Retinal pigment epithelial cell (primary cell): ENCODE results near the gene DYNLRB1.

Experiments used
- DNase-seq: peaks from one replicate; pipeline ENCODE4 v3.0.0-alpha.2; 2010; ENCODE audit warnings: low read depth
- H3K4me3 ChIP-seq: 2 replicates; pipeline ENCODE4 v1.5.1; 2011; ENCODE audit warnings: mild to moderate bottlenecking, low read length, control low read depth, moderate library complexity
- TF ChIP-seq, protein P1 (sequence below): conservative IDR thresholded peaks from 2 replicates; pipeline ENCODE4 v1.5.1; 2011; ENCODE audit warnings: low read depth, low read length, control low read depth, inconsistent platforms

Gene DYNLRB1

GRCh38 chr20:34531608-34532265 is 15.5 kb downstream of the DYNLRB1 start:
- TF ChIP-seq, protein P1, sequence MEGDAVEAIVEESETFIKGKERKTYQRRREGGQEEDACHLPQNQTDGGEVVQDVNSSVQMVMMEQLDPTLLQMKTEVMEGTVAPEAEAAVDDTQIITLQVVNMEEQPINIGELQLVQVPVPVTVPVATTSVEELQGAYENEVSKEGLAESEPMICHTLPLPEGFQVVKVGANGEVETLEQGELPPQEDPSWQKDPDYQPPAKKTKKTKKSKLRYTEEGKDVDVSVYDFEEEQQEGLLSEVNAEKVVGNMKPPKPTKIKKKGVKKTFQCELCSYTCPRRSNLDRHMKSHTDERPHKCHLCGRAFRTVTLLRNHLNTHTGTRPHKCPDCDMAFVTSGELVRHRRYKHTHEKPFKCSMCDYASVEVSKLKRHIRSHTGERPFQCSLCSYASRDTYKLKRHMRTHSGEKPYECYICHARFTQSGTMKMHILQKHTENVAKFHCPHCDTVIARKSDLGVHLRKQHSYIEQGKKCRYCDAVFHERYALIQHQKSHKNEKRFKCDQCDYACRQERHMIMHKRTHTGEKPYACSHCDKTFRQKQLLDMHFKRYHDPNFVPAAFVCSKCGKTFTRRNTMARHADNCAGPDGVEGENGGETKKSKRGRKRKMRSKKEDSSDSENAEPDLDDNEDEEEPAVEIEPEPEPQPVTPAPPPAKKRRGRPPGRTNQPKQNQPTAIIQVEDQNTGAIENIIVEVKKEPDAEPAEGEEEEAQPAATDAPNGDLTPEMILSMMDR, result no peak
- H3K4me3 ChIP-seq, result no peak overlapping the region

DNA sequence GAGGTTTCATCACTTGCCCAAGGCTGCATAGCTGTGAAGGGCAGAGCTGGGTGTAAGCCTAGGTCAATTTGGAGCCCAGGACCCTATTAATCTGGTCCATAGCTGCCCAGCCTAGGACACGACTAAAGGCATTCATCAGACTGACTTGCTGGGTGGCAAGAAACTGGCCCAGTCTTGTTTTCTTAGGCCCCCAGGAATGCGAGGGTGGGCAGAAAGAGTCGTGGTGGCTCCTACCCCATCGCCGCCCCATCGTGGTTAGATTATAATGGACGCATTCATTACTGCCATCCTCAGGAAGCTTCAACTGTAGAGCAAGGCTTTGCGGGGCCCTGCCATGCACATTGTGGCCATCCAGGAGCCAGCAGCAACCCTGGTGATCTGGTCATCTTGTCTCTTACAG is 16.1 kb downstream of the DYNLRB1 start:
- DNase-seq, result no peak
- TF ChIP-seq, protein P1, result no peak
- H3K4me3 ChIP-seq, result no peak overlapping the region

More at GRCh38 chr20:34531608-34532265, 15.5 kb downstream of the DYNLRB1 start:
- DNase-seq, result no peak

DNA sequence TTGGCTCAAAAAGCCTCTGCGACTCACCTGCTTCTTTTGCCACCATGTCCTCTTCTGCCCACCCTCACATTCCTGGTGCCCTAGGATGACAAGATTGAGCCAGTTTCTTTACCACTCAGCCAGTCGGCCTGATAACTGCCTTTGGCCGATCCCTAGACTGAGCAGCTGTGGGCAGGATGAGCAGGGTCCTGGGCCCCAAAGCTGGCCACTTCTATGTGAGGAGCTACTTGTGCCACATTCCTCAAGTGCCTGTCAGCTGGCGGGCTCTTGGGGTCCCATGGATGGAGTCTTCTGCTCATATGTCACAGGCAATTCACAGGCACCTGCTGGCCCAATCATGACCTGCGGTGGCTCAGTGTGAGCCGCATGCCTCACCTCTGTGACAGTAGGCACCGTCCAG is 16.5 kb downstream of the DYNLRB1 start:
- TF ChIP-seq, protein P1, result no peak
- H3K4me3 ChIP-seq, result no peak overlapping the region
- DNase-seq, result no peak

DNA sequence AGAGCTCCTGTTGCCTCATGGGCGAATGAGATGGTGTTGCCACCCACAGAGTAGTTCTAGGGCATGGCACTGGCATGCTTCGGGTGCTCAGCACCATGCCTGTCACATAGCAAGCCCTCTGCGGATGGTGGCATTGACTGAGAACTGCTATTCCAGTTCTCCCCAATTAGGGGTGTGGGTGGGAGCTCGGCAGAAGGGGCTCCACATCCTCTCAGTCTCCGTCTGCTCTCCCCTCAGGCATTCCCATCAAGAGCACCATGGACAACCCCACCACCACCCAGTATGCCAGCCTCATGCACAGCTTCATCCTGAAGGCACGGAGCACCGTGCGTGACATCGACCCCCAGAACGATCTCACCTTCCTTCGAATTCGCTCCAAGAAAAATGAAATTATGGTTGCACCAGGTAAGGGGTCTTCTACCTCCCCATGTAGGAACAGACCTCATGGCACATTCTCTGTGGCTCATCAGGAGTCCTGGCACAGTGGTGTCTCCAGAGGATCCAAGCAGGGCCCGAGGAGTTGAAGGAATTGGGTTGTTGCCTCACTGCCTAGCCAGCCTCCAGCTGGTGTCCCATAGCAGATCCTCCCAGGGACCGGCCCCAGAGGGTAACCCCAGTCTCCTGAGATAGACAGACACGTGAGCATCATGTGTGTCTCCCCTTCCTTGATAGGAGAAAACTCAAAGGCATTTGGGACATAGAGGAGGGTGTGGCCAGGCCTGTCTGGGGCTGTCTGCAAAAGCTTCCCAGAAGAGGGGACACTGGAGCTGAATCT is 18.4 kb downstream of the DYNLRB1 start:
- H3K4me3 ChIP-seq, result no peak overlapping the region
- TF ChIP-seq, protein P1, result no peak

DNA sequence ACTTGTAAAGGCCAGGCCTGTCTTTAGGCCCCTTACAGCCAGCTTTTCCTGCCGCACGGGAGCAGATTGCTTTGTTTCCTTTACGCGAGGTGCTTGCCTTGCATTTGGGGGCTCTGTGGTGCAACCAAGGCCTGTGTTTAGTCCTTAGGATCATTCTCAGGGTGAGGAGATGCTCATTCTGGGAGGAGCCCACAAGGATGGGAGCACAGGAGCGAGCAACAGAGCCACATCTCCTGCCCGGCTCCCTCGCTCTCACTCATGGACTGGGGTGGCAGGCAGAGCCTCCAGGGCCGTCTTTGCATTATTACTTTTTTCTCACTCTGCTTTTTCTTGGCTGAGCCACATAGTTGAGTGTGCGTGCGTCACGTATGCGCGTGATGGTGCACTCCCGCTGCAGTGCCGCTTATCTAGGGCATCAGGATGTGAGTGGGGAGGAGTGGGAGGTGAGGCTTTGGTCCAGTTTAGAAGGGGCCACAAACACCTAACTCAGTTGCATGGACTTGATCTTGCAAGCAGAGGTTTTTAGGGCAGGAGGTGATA is 19.1 kb downstream of the DYNLRB1 start:
- TF ChIP-seq, protein P1, result no peak
- H3K4me3 ChIP-seq, result no peak overlapping the region
- DNase-seq, result no peak

More for the DNA sequence above, 18.4 kb downstream of the DYNLRB1 start:
- no peak for DNase-seq

- no peak for DNase-seq
- no peak overlapping the region for H3K4me3 ChIP-seq
- TF ChIP-seq, protein P1, result no peak
Measured at GRCh38 chr20:34535857-34536256, 19.6 kb downstream of the DYNLRB1 start.
